Naive B cell (primary cell): ENCODE results near the gene CNTN2. TPM values are rescaled to one million over a fixed set of nuclear protein-coding genes. Genes with fewer than 3 reads are reported as not detected.

Experiments
- ATAC-seq, 2 donors: fragments of 150-1000 bp; cut with Tn5 transposase; 2 replicates each; pipeline ENCODE4 v1.10.0; 2021; ENCODE audit warnings: low read depth in 2 of 2, mild to moderate bottlenecking in 2 of 2, moderate library complexity in 2 of 2
- DNase-seq: peaks from one replicate; pipeline ENCODE4 v3.0.0; 2022
- H3K27ac Mint-ChIP-seq, 6 donors: one replicate each; pipeline ENCODE4 v1.8.0; 2020 to 2022; ENCODE audit warnings: mild to moderate bottlenecking in 6 of 6, mixed read lengths in 6 of 6, moderate library complexity in 5 of 6, inconsistent platforms in 2 of 6
- H3K27me3 Mint-ChIP-seq, 3 donors: one replicate each; pipeline ENCODE4 v1.8.0; 2021 to 2022; ENCODE audit warnings: mixed read lengths in 3 of 3, mild to moderate bottlenecking in 1 of 3
- H3K36me3 Mint-ChIP-seq, 2 donors: one replicate each; pipeline ENCODE4 v1.8.0; 2020 to 2022; ENCODE audit warnings: mixed read lengths in 2 of 2, inconsistent platforms in 1 of 2, mild to moderate bottlenecking in 1 of 2
- H3K4me1 Mint-ChIP-seq, 3 donors: one replicate each; pipeline ENCODE4 v1.8.0; 2020 to 2022; ENCODE audit warnings: mixed read lengths in 3 of 3, inconsistent platforms in 1 of 3, mild to moderate bottlenecking in 1 of 3, moderate library complexity in 1 of 3
- H3K4me3 Mint-ChIP-seq, 8 donors: one replicate each; pipeline ENCODE4 v1.8.0; 2020 to 2022; ENCODE audit warnings: mild to moderate bottlenecking in 8 of 8, mixed read lengths in 8 of 8, moderate library complexity in 8 of 8, inconsistent platforms in 2 of 8
- H3K9me3 Mint-ChIP-seq, 7 donors: one replicate each; pipeline ENCODE4 v1.8.0; 2020 to 2022; ENCODE audit warnings: mixed read lengths in 7 of 7, mild to moderate bottlenecking in 5 of 7, inconsistent platforms in 2 of 7, moderate library complexity in 1 of 7
- polyA plus RNA-seq, 6 donors: library from polyadenylated mRNA; unstranded; fragments of 300-500 nt; fragmentation: Illumina TruSeq; gene quantifications; one replicate each; pipeline ENCODE4 v1.2.3, GENCODE V29; 2021; ENCODE audit warnings: low read depth in 6 of 6

The CNTN2 gene
- polyA plus RNA-seq, 6 donors from 2014 or later = not detected

GRCh38 chr1:205073511-205073910 lies 30.5 kb downstream of the CNTN2 start:
- Mint-ChIP-seq H3K27ac (no peak overlapping the region), H3K9me3 (no peaks in the 10 kb centered on the region), H3K36me3 (no peaks in the 10 kb centered on the region), H3K4me1 (no peaks in the 10 kb centered on the region), H3K27me3 (no peaks in the 10 kb centered on the region), H3K4me3 (no peak overlapping the region)
- ATAC-seq = no peak
- DNase-seq = no peak

- Mint-ChIP-seq H3K27ac (no peak overlapping the region), H3K4me1 (no peaks in the 10 kb centered on the region), H3K9me3 (no peaks in the 10 kb centered on the region), H3K4me3 (no peak overlapping the region), H3K27me3 (no peaks in the 10 kb centered on the region), H3K36me3 (no peaks in the 10 kb centered on the region)
- ATAC-seq (no peak), DNase-seq (no peak)
These were observed 31.1 kb downstream of the CNTN2 start for GRCh38 chr1:205074084-205074483.

- H3K4me3 Mint-ChIP-seq = no peak overlapping the region
- no peak for ATAC-seq
- no peaks in the 10 kb centered on the region for H3K9me3 Mint-ChIP-seq
These were observed 31.5 kb downstream of the CNTN2 start for GRCh38 chr1:205074513-205074912.

GRCh38 chr1:205075642-205076155 lies 32.7 kb downstream of the CNTN2 start:
- Mint-ChIP-seq H3K4me1 (no peaks in the 10 kb centered on the region), H3K4me3 (no peak overlapping the region), H3K36me3 (no peaks in the 10 kb centered on the region), H3K27me3 (no peaks in the 10 kb centered on the region), H3K27ac (no peak overlapping the region), H3K9me3 (no peaks in the 10 kb centered on the region)
- ATAC-seq (no peak), DNase-seq (no peak)

More at GRCh38 chr1:205074513-205074912, 31.5 kb downstream of the CNTN2 start:
- H3K4me1 Mint-ChIP-seq = no peaks in the 10 kb centered on the region
- DNase-seq = no peak
- no peak overlapping the region for H3K27ac Mint-ChIP-seq
- H3K36me3 Mint-ChIP-seq = no peaks in the 10 kb centered on the region
- H3K27me3 Mint-ChIP-seq = no peaks in the 10 kb centered on the region

GRCh38 chr1:205076245-205076761 lies 33.3 kb downstream of the CNTN2 start:
- Mint-ChIP-seq H3K9me3 (no peaks in the 10 kb centered on the region), H3K27ac (peak overlapping the region in 1 of 6 donors; percentile 20), H3K27me3 (no peaks in the 10 kb centered on the region), H3K4me1 (no peaks in the 10 kb centered on the region), H3K4me3 (no peak overlapping the region), H3K36me3 (no peaks in the 10 kb centered on the region)
- DNase-seq (no peak), ATAC-seq (no peak)

GRCh38 chr1:205077158-205077933 lies 34.3 kb downstream of the CNTN2 start:
- no peak overlapping the region for H3K27ac Mint-ChIP-seq
- no peaks in the 10 kb centered on the region for H3K27me3 Mint-ChIP-seq
- H3K9me3 Mint-ChIP-seq = no peaks in the 10 kb centered on the region
- no peak for DNase-seq
- H3K4me1 Mint-ChIP-seq = no peaks in the 10 kb centered on the region
- no peak overlapping the region for H3K4me3 Mint-ChIP-seq
- no peaks in the 10 kb centered on the region for H3K36me3 Mint-ChIP-seq
- ATAC-seq = no peak

- ATAC-seq (no peak), DNase-seq (no peak)
- no peaks in the 10 kb centered on the region for H3K4me1 Mint-ChIP-seq
- no peaks in the 10 kb centered on the region for H3K36me3 Mint-ChIP-seq
- H3K27me3 Mint-ChIP-seq = no peaks in the 10 kb centered on the region
- no peak overlapping the region for H3K4me3 Mint-ChIP-seq
- H3K27ac Mint-ChIP-seq = no peak overlapping the region
- no peaks in the 10 kb centered on the region for H3K9me3 Mint-ChIP-seq
These were observed 34.9 kb downstream of the CNTN2 start for GRCh38 chr1:205077934-205078311.

- DNase-seq (no peak), ATAC-seq (no peak)
- Mint-ChIP-seq H3K9me3 (no peaks in the 10 kb centered on the region), H3K27ac (no peak overlapping the region), H3K4me1 (no peaks in the 10 kb centered on the region), H3K4me3 (no peak overlapping the region), H3K36me3 (peaks cover 0 to 22% of the 10 kb centered on the region in 2 donors), H3K27me3 (no peaks in the 10 kb centered on the region)
These were observed 39.4 kb downstream of the CNTN2 start for GRCh38 chr1:205082431-205082830.

- Mint-ChIP-seq H3K27ac (peak within 1 kb of the TSS in 2 of 6 donors; percentile 72 to 80), H3K4me3 (no peak within 1 kb of the TSS), H3K9me3 (no peaks in the 10 kb centered on the region), H3K36me3 (peaks cover 10 to 39% of the 10 kb centered on the region in 2 donors), H3K27me3 (no peaks in the 10 kb centered on the region), H3K4me1 (no peaks in the 10 kb centered on the region)
- ATAC-seq (no peak), DNase-seq (no peak)
These were observed 41.3 kb downstream of the CNTN2 start, which contains the start of gene TMEM81 for GRCh38 chr1:205084360-205084759. TMEM81 (minus strand) TSS chr1:205084460; CDS start chr1:205084320, 140 bp downstream.

GRCh38 chr1:205088341-205088740 lies 45.3 kb downstream of the CNTN2 start:
- no peaks in the 10 kb centered on the region for H3K9me3 Mint-ChIP-seq
- ATAC-seq (no peak), DNase-seq (no peak)
- H3K36me3 Mint-ChIP-seq = peaks cover 19 to 47% of the 10 kb centered on the region in 2 donors
- no peaks in the 10 kb centered on the region for H3K27me3 Mint-ChIP-seq
- H3K4me3 Mint-ChIP-seq = no peak overlapping the region
- H3K27ac Mint-ChIP-seq = no peak overlapping the region
- no peaks in the 10 kb centered on the region for H3K4me1 Mint-ChIP-seq

GRCh38 chr1:205091043-205091740 lies 48.2 kb downstream of the CNTN2 start:
- no peak for DNase-seq
- Mint-ChIP-seq H3K36me3 (peaks cover 37 to 42% of the 10 kb centered on the region in 2 donors), H3K9me3 (no peaks in the 10 kb centered on the region), H3K27ac (no peak overlapping the region), H3K4me3 (peak overlapping the region in 1 of 8 donors; percentile 41), H3K27me3 (no peaks in the 10 kb centered on the region), H3K4me1 (no peaks in the 10 kb centered on the region)
- ATAC-seq = no peak

GRCh38 chr1:205095422-205095821 lies 52.4 kb downstream of the CNTN2 start:
- Mint-ChIP-seq H3K4me3 (no peak overlapping the region), H3K4me1 (no peaks in the 10 kb centered on the region), H3K9me3 (no peaks in the 10 kb centered on the region), H3K27me3 (no peaks in the 10 kb centered on the region), H3K27ac (peak overlapping the region in 1 of 6 donors; percentile 82), H3K36me3 (peaks cover 40 to 51% of the 10 kb centered on the region in 2 donors)
- DNase-seq (no peak), ATAC-seq (no peak)

GRCh38 chr1:205098242-205098641 lies 55.2 kb downstream of the CNTN2 start:
- ATAC-seq = no peak
- no peak for DNase-seq
- Mint-ChIP-seq H3K4me3 (no peak overlapping the region), H3K27ac (peak overlapping the region in 1 of 6 donors; percentile 19), H3K9me3 (no peaks in the 10 kb centered on the region), H3K36me3 (peaks cover 42 to 56% of the 10 kb centered on the region in 2 donors), H3K27me3 (no peaks in the 10 kb centered on the region), H3K4me1 (no peaks in the 10 kb centered on the region)

- DNase-seq = no peak
- Mint-ChIP-seq H3K4me3 (no peak overlapping the region), H3K36me3 (peaks cover 26 to 52% of the 10 kb centered on the region in 2 donors), H3K27me3 (no peaks in the 10 kb centered on the region), H3K4me1 (peaks cover 0 to 10% (median 3%) of the 10 kb centered on the region in 3 donors), H3K9me3 (no peaks in the 10 kb centered on the region), H3K27ac (peak overlapping the region in 1 of 6 donors; percentile 33)
- no peak for ATAC-seq
These were observed 59.4 kb downstream of the CNTN2 start for GRCh38 chr1:205102404-205102803.
